Calu3 (cell line): ENCODE data around the gene PRR29. TPM values are rescaled to one million over a fixed set of nuclear protein-coding genes. Genes with fewer than 3 reads are reported as not detected.
A peak's percentile ranks its signal among the peaks of the same experiment; 100 is the strongest.

Source experiments
- BruUV-seq: library from RNA; stranded (reverse); fragments of 400-500 nt; replicated peaks from 2 replicates; lab custom pipeline; 2021; lab: Mats Ljungman, UMichigan
- CTCF ChIA-PET: fragments of 300-600 bp; sonication (Branson Sonifier 250); formaldehyde crosslinking; loops from one replicate; lab custom pipeline; 2022; ENCODE audit warnings: antibody characterized with exemption; lab: Charles Lee
- DNase-seq: peaks from one replicate; pipeline ENCODE4 v3.0.0; 2022
- H3K27ac Mint-ChIP-seq: one replicate; pipeline ENCODE4 v1.8.0; 2022; ENCODE audit warnings: mixed read lengths; ENCODE audit not compliant: unreplicated experiment
- H3K27me3 Mint-ChIP-seq: one replicate; pipeline ENCODE4 v1.8.0; 2022; ENCODE audit warnings: mixed read lengths; ENCODE audit not compliant: unreplicated experiment
- H3K36me3 Mint-ChIP-seq: one replicate; pipeline ENCODE4 v1.8.0; 2022; ENCODE audit warnings: mild to moderate bottlenecking, moderate library complexity, mixed read lengths; ENCODE audit not compliant: insufficient read depth, unreplicated experiment
- H3K4me1 Mint-ChIP-seq: one replicate; pipeline ENCODE4 v1.8.0; 2022; ENCODE audit warnings: mild to moderate bottlenecking, low read depth, mixed read lengths; ENCODE audit not compliant: unreplicated experiment
- H3K4me3 Mint-ChIP-seq: one replicate; pipeline ENCODE4 v1.8.0; 2022; ENCODE audit warnings: mild to moderate bottlenecking, low read depth, moderate library complexity, mixed read lengths; ENCODE audit not compliant: unreplicated experiment
- H3K9me3 Mint-ChIP-seq: one replicate; pipeline ENCODE4 v1.8.0; 2022; ENCODE audit warnings: low read depth, mixed read lengths; ENCODE audit not compliant: unreplicated experiment
- CTCF ChIP-seq: fragments of 200-600 bp; IDR thresholded peaks from one replicate; pipeline ENCODE4 v1.8.0; 2022; ENCODE audit warnings: antibody characterized with exemption; ENCODE audit not compliant: unreplicated experiment
- intact Hi-C: fragments of 100-400 bp; cut with micrococcal nuclease; formaldehyde crosslinking; loops from one replicate; pipeline ENCODE4 v1.10.0; 2022; ENCODE audit not compliant: unreplicated experiment
- total RNA-seq: library from RNA; stranded (reverse); gene quantifications from 2 replicates; pipeline ENCODE4 v1.2.3, GENCODE V29; 2022

The PRR29 gene
- total RNA-seq, 1 experiment from 2014 or later = 0.61 TPM

GRCh38 chr17:64028874-64029464 is 30.8 kb downstream of the PRR29 start:
- Mint-ChIP-seq H3K4me3 (no peak overlapping the region), H3K4me1 (peaks cover 8% of the 10 kb centered on the region), H3K36me3 (peaks cover 6% of the 10 kb centered on the region), H3K27ac (no peak overlapping the region), H3K9me3 (no peaks in the 10 kb centered on the region), H3K27me3 (no peaks in the 10 kb centered on the region)
- peak; percentile 71 for DNase-seq
- intact Hi-C loops = loop anchor here (1.0 kb wide), 1 partner anchor 104 kb away; no protein-coding TSS in a partner anchor
- CTCF ChIA-PET = interaction anchor here (0.6 to 4.1 kb wide), 8 partner anchors 13 to 456 kb away, joined by 3 to 78 read pairs (median 3); no protein-coding TSS in a partner anchor
- BruUV-seq = no TSS peak
- peak; percentile 51 for TF ChIP-seq CTCF

- Mint-ChIP-seq H3K27me3 (no peaks in the 10 kb centered on the region), H3K27ac (no peak overlapping the region), H3K9me3 (no peaks in the 10 kb centered on the region), H3K36me3 (no peaks in the 10 kb centered on the region), H3K4me1 (no peaks in the 10 kb centered on the region), H3K4me3 (no peak overlapping the region)
- TF ChIP-seq CTCF = no peak
- DNase-seq = no peak
- intact Hi-C loops = no loop called here
- no TSS peak for BruUV-seq
- CTCF ChIA-PET = no interaction called here
Observed at GRCh38 chr17:64032081-64032480, 33.9 kb downstream of the PRR29 start.

- no peak for TF ChIP-seq CTCF
- BruUV-seq = no TSS peak
- H3K27ac Mint-ChIP-seq = no peak overlapping the region
- H3K36me3 Mint-ChIP-seq = peaks cover 5% of the 10 kb centered on the region
- H3K27me3 Mint-ChIP-seq = no peaks in the 10 kb centered on the region
- CTCF ChIA-PET = no interaction called here
- DNase-seq = no peak
- intact Hi-C loops = no loop called here
- no peaks in the 10 kb centered on the region for H3K9me3 Mint-ChIP-seq
- H3K4me1 Mint-ChIP-seq = no peaks in the 10 kb centered on the region
- H3K4me3 Mint-ChIP-seq = no peak overlapping the region
Observed at GRCh38 chr17:64036198-64036922, 38.2 kb downstream of the PRR29 start.

- Mint-ChIP-seq H3K9me3 (no peaks in the 10 kb centered on the region), H3K36me3 (peaks cover 5% of the 10 kb centered on the region), H3K27ac (no peak overlapping the region), H3K4me1 (no peaks in the 10 kb centered on the region), H3K27me3 (no peaks in the 10 kb centered on the region), H3K4me3 (no peak overlapping the region)
- CTCF ChIA-PET = no interaction called here
- intact Hi-C loops = no loop called here
- TF ChIP-seq CTCF = no peak
- DNase-seq = no peak
- no TSS peak for BruUV-seq
Observed at GRCh38 chr17:64037180-64037579, 39.0 kb downstream of the PRR29 start.
